ENCODE data around the gene ERICH3.

The ERICH3 gene

DNA sequence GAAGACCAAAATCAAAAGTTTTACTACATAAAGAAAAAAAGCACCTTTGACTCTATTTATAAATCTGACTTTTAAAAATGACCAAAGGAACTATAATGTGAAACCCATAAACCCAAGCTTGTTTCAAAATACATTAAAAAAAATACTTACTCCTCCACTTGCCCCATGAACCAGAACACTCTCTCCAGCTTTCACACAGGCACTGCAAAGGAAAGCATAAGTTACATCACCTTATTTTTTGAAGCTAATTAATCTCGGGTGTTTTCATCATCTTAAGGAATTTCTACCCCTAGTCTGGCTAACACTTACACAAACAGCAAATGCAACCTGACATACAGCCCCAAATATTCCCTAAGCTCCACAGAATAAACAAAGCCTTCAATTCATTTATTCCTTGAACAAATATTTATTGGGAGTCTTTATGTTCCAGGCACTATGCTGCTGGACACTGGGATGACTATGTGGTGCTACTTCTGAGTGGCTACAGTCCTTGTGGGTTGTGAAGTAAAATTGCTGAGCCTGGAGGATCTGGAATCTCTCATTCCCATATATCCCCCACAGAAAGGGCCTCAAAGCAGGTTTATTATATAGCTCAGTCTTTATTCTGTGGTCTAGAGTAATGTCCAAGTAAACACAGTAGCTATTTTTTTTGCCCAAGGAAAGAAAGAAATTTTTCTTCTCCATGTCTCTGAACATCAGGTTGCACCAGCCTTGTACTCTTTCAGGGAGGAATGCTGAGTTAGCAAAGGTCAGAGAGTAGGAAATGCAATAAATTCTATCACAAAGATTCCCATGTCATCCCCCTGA is 41.0 kb upstream of the ERICH3 start:
- no peak for ATAC-seq (ENCODE audit: low read depth)
- H3K36me3 ChIP-seq (ENCODE audit: low read depth), result peaks cover 5% of the 10 kb centered on the region
- no peak for TF ChIP-seq CTCF (IDR thresholded peaks at IDR 0.05; ENCODE audit: poor library complexity, severe bottlenecking)

DNA sequence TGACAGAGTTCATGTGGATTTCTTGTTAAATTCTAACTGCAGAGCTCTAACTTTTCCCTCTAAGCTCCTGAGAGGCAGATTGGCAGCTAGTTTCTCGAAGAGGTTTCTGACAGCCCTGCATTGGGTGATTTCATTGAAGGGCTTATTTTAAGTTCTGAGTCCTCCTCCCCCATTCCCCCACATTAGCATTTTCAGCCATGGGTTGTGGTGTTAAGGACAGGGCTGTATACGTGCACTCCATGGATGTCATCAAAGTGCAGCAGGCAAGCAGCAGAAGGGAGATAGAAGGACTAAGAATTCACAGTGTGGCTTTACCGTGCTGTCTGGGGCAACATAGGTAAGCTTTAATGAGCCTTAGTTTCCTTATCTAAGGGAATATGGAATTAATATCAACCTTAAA is 40.3 kb upstream of the ERICH3 start:
- no peak overlapping the region for H3K27ac ChIP-seq (ENCODE audit: poor library complexity, severe bottlenecking)
- H3K4me1 ChIP-seq (ENCODE audit: insufficient read depth, poor library complexity, severe bottlenecking), result no peaks in the 10 kb centered on the region
- no peak for TF ChIP-seq CTCF (IDR thresholded peaks at IDR 0.05; ENCODE audit: poor library complexity, severe bottlenecking)
- ATAC-seq (ENCODE audit: low read depth), result no peak
- H3K9me3 ChIP-seq (ENCODE audit: severe bottlenecking), result no peaks in the 10 kb centered on the region
- no peaks in the 10 kb centered on the region for H3K27me3 ChIP-seq (ENCODE audit: insufficient read depth, poor library complexity, severe bottlenecking)
- H3K4me3 ChIP-seq (ENCODE audit: severe bottlenecking), result no peak overlapping the region
- no peak for DNase-seq (ENCODE audit: low spot score)
- peaks cover 5% of the 10 kb centered on the region; the same call in 1 of the 2 replicates for H3K36me3 ChIP-seq (ENCODE audit: low read depth)

More for the DNA sequence above, 41.0 kb upstream of the ERICH3 start:
- Histone ChIP-seq H3K4me1 (ENCODE audit: insufficient read depth, poor library complexity, severe bottlenecking) (no peaks in the 10 kb centered on the region), H3K4me3 (ENCODE audit: severe bottlenecking) (no peak overlapping the region), H3K27me3 (ENCODE audit: insufficient read depth, poor library complexity, severe bottlenecking) (no peaks in the 10 kb centered on the region), H3K9me3 (ENCODE audit: severe bottlenecking) (no peaks in the 10 kb centered on the region), H3K27ac (ENCODE audit: poor library complexity, severe bottlenecking) (no peak overlapping the region)
- DNase-seq (ENCODE audit: low spot score), result no peak

DNA sequence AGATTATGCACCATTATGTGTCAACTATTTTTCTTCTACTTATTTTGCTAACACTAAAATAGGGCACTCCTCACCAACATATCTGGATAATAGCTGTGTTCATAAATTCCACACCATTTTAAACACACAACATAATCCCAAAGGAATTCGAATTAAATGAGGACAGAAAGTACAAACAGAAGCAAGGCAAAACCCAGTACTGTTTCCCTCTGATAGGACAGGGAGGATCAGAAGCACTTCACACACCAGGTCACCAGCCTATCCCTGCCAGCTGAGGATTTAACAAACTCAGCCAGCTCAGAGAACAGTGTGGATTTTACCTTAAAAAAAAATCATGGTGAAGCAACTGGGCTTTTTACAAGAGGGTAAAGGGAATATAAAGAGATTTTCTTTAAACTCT is 39.3 kb upstream of the ERICH3 start:
- Histone ChIP-seq H3K36me3 (ENCODE audit: low read depth) (peaks cover 5% of the 10 kb centered on the region; the same call in 1 of the 2 replicates), H3K9me3 (ENCODE audit: severe bottlenecking) (no peaks in the 10 kb centered on the region), H3K27ac (ENCODE audit: poor library complexity, severe bottlenecking) (no peak overlapping the region), H3K27me3 (ENCODE audit: insufficient read depth, poor library complexity, severe bottlenecking) (no peaks in the 10 kb centered on the region), H3K4me3 (ENCODE audit: severe bottlenecking) (no peak overlapping the region), H3K4me1 (ENCODE audit: insufficient read depth, poor library complexity, severe bottlenecking) (no peaks in the 10 kb centered on the region)
- no peak for DNase-seq (ENCODE audit: low spot score)
- no peak for TF ChIP-seq CTCF (IDR thresholded peaks at IDR 0.05; ENCODE audit: poor library complexity, severe bottlenecking)
- no peak for ATAC-seq (ENCODE audit: low read depth)

DNA sequence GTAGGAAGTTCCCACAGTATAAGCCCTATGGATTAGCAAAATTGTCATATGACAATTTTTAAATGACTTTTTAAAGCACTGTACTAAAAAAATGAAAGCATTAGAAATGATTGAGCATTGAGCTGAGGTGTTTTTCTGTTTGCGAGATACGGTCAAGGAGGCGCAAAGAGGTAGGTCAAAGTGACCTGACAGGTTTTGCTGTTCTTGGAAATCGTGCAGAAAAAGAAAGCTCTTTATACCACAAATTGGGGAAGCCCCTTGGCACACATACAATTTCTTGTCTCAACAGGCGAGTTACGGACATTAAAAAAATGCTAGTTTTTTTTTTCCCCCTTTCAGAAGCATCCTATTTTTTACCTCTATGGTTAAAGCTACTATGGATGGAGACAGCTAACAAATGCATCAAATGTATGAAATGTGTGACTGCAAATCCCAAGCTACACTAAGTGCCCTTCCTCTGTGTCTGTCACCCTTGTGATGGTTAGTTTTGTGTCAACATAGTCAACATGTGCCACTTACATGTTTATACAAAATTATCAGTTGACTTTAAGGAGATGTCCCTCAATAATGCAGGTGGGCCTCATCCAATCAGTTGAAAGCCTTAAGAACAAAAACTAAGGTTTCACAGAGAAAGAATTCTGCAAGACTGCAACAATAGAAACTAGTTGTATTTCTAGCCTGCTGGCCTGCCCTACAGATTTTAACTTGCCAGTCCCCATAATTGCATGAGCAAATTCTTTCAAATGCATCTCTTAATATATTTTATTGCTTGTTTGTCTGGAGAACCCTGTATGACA is 30.0 kb upstream of the ERICH3 start:
- Histone ChIP-seq H3K9me3 (ENCODE audit: severe bottlenecking) (no peaks in the 10 kb centered on the region), H3K27me3 (ENCODE audit: insufficient read depth, poor library complexity, severe bottlenecking) (no peaks in the 10 kb centered on the region), H3K27ac (ENCODE audit: poor library complexity, severe bottlenecking) (no peak overlapping the region), H3K4me1 (ENCODE audit: insufficient read depth, poor library complexity, severe bottlenecking) (no peaks in the 10 kb centered on the region), H3K4me3 (ENCODE audit: severe bottlenecking) (no peak overlapping the region), H3K36me3 (ENCODE audit: low read depth) (peaks cover 12% of the 10 kb centered on the region)
- ATAC-seq (ENCODE audit: low read depth) (no peak), DNase-seq (ENCODE audit: low spot score) (no peak)
- TF ChIP-seq CTCF (IDR thresholded peaks at IDR 0.05; ENCODE audit: poor library complexity, severe bottlenecking), result no peak

All from RWPE2 (cell line).